Measurements from ENCODE around the gene TXNRD1. TPM values are rescaled to one million over a fixed set of nuclear protein-coding genes. Genes with fewer than 3 reads are reported as not detected.

TXNRD1 gene
- total and polyA plus RNA-seq, 11 donors = 26.6 to 384 (median 90.8) TPM

DNA sequence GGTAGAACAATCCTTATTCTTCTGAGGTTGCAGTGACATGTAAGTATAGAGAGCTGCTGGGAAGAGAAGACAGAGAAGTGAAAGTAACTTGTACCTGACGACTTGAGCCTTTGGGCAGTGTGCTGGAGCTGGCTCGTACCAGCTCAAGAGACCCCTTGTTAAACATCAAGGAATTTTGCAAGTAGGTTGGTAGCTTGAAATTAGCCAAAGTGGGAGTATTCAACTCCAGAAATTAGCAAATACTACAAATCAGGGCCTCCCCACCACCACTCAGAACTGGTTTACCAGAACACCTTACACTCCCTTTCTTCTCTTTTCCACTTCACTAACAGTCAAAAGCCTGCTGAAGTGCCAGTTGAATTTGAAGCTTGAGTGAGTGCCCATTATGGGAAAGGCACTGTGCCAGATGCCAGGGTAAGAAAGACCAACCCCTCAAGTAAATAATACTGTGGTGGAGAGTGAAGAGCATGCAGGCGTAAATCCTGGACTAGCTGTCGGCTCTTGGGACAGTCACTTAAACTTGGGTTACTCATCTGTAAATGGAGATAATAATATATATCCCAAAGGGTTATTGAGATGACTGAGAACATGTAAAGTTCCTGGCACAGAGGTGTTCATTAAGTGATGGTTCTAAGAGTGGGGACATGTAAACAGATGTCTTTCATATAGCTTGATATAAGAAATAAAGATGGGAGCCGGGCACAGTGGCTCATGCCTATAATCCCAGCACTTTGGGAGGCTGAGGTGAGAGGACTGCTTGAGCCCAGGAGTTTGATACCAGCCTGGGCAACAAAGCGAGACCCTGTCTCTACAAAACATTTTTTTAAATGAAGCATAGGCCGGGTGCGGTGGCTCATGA, 60.9 kb downstream of the TXNRD1 start:
- intact Hi-C loops (cut with DNase I) = no loop called here
- Histone ChIP-seq H3K4me1 (peaks cover 0 to 9% (median 3%) of the 10 kb centered on the region in 12 donors), H3K9me3 (no peaks in the 10 kb centered on the region), H3K4me3 (no peak overlapping the region), H3K36me3 (no peaks in the 10 kb centered on the region), H3K27me3 (no peaks in the 10 kb centered on the region), H3K27ac (no peak overlapping the region)
- DNase-seq (no peak), ATAC-seq (peak in 2 of 4 donors; percentile 26 to 41)
- TF ChIP-seq, protein P1, sequence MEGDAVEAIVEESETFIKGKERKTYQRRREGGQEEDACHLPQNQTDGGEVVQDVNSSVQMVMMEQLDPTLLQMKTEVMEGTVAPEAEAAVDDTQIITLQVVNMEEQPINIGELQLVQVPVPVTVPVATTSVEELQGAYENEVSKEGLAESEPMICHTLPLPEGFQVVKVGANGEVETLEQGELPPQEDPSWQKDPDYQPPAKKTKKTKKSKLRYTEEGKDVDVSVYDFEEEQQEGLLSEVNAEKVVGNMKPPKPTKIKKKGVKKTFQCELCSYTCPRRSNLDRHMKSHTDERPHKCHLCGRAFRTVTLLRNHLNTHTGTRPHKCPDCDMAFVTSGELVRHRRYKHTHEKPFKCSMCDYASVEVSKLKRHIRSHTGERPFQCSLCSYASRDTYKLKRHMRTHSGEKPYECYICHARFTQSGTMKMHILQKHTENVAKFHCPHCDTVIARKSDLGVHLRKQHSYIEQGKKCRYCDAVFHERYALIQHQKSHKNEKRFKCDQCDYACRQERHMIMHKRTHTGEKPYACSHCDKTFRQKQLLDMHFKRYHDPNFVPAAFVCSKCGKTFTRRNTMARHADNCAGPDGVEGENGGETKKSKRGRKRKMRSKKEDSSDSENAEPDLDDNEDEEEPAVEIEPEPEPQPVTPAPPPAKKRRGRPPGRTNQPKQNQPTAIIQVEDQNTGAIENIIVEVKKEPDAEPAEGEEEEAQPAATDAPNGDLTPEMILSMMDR (IDR thresholded peaks at IDR 0.05) = no peak
- no peak for TF ChIP-seq POLR2A (IDR thresholded peaks at IDR 0.05)
- WGBS, 4 donors = 63 to 74% (median 69%) methylated on average over 8 of the region's 8 CpGs

DNA sequence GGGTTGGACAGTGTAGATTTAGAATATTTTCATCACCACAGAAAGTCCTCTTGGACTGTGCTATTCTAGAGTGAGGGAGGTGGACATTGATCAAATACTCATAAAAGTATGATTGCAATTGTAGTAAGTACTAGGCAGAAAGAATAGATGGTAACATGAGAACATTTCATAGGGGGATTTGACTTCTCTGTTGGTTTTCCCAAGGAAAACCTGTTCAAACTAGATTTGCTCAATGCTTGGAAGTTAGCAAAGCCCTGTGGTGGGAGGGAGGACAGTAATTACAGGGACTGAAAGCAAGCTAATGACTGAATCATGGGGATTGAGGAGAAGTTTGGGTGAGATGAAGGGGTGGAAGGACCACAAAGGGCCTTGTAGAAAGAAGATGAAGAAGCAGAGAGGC, 63.6 kb downstream of the TXNRD1 start:
- ATAC-seq (no peak), DNase-seq (no peak)
- no peak overlapping the region for H3K27ac ChIP-seq
- TF ChIP-seq POLR2A (IDR thresholded peaks at IDR 0.05) = no peak
- TF ChIP-seq, protein P1 (IDR thresholded peaks at IDR 0.05) = no peak
- intact Hi-C loops (cut with DNase I) = no loop called here
- H3K9me3 ChIP-seq = no peaks in the 10 kb centered on the region
- H3K4me3 ChIP-seq = no peak overlapping the region
- no peaks in the 10 kb centered on the region for H3K27me3 ChIP-seq
- H3K4me1 ChIP-seq = peaks cover 0 to 9% (median 3%) of the 10 kb centered on the region in 12 donors
- H3K36me3 ChIP-seq = no peaks in the 10 kb centered on the region

DNA sequence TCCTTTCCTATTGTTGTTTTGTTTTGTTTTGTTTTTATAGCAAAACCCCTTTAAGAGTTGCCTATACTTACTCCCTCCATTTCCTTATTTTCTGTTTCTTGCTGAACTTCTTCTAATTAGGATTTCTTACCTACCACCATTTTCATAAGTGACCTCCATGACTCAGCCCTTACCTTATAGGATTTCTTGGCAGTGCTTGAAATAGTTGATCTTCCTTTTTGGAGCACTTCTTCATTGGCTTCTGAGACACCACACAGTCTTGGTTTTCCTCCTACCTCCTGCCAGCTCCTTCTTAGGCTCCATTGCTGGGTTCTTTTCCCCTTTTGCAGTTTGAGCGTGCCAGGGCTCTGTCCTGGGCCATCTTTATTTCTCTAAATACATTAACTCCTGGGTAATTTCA, 64.5 kb downstream of the TXNRD1 start:
- Histone ChIP-seq H3K27ac (peak overlapping the region in 1 of 12 donors; percentile 7), H3K27me3 (no peaks in the 10 kb centered on the region), H3K36me3 (no peaks in the 10 kb centered on the region), H3K4me1 (peaks cover 0 to 9% (median 3%) of the 10 kb centered on the region in 12 donors), H3K9me3 (no peaks in the 10 kb centered on the region), H3K4me3 (no peak overlapping the region)
- TF ChIP-seq, protein P1 (IDR thresholded peaks at IDR 0.05) = no peak
- no peak for TF ChIP-seq POLR2A (IDR thresholded peaks at IDR 0.05)
- no peak for ATAC-seq
- no peak for DNase-seq
- intact Hi-C loops (cut with DNase I) = loop anchor here in 1 of 10 donors (5.0 kb wide), 1 partner anchor 138 kb away; no protein-coding TSS in a partner anchor
- WGBS, 4 donors = 93 to 100% (median 94%) methylated on average over 1 of the region's 1 CpG

DNA sequence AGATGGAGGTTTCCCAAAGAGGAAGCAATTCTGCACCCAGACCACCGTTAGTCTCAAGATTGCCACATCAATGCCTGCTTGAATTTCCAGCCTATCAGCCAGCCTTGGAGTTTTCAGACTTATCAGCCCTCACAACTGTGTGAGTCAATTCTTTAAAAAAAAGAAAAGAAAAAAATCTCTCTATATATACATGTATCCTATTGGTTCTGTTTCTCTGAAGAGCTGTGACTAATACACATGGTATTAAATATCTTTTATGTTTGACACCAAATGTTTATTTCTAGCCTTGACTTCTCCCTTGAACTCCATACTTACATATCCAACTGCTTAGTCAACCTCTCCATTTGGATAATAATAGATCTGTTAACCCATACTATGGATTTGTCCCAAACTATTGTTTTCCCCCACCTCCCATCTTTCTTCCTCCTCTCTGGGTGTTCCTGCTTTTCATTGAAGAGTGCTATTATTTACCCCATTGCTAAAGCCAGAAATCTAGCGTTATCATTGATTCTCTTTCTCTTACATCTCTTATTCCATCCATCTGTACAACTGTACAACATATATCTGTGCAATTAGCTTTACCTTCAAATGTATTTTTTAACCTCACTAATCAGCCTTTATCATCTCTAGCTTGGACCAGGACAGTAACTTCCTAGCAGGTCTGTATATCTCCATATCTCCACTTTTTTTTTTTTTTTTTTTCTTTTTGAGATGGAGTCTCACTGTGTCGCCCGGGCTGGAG, 65.3 kb downstream of the TXNRD1 start:
- intact Hi-C loops (cut with DNase I) = loop anchor here in 1 of 10 donors (5.0 kb wide), 1 partner anchor 139 kb away; no protein-coding TSS in a partner anchor
- H3K9me3 ChIP-seq = no peaks in the 10 kb centered on the region
- H3K36me3 ChIP-seq = no peaks in the 10 kb centered on the region
- peak overlapping the region in 1 of 12 donors; percentile 7 for H3K27ac ChIP-seq
- H3K4me1 ChIP-seq = peaks cover 0 to 14% (median 6%) of the 10 kb centered on the region in 12 donors
- H3K4me3 ChIP-seq = no peak overlapping the region
- 49 to 81% (median 78%) methylated on average over 4 of the region's 4 CpGs for WGBS, 4 donors
- DNase-seq (no peak), ATAC-seq (no peak)
- H3K27me3 ChIP-seq = no peaks in the 10 kb centered on the region
- TF ChIP-seq POLR2A (IDR thresholded peaks at IDR 0.05) = no peak
- TF ChIP-seq, protein P1 (IDR thresholded peaks at IDR 0.05) = no peak
